ENCODE results near the gene GRAMD1B.

GRCh38 chr11:123575441-123575840 lies 145.4 kb downstream of the GRAMD1B start:
- TF ChIP-seq CTCF (conservative IDR thresholded peaks at IDR 0.05 in 1 of 2, IDR thresholded peaks at IDR 0.05 in 1 of 2; ENCODE audit: low read depth in 1 of 2, low read length in 2 of 2) (no peak), EZH2 (IDR thresholded peaks at IDR 0.05; ENCODE audit: low read length, missing control alignments) (no peak)

Measured in fibroblast of lung (primary cell).